Lower leg skin (tissue), 4 donors: ENCODE measurements around the gene AFF1. TPM values are rescaled to one million over a fixed set of nuclear protein-coding genes. Genes with fewer than 3 reads are reported as not detected.

Experiments used
- DNase-seq, 2 donors: peaks; one replicate each; pipeline ENCODE4 v3.0.0-alpha.2; 2019; ENCODE audit warnings: low spot score in 2 of 2
- H3K4me3 ChIP-seq: fragments of 200-600 bp; sonication (generic); 2 replicates; pipeline ENCODE4 v1.5.1; 2017; ENCODE audit warnings: mild to moderate bottlenecking, low read depth; ENCODE audit not compliant: poor library complexity, severe bottlenecking
- CTCF ChIP-seq, 3 donors: fragments of 450-650 bp; IDR thresholded peaks; one replicate each; pipeline ENCODE4 v1.5.1; 2016; ENCODE audit warnings: antibody characterized with exemption in 3 of 3, mild to moderate bottlenecking in 3 of 3, moderate library complexity in 2 of 3
- POLR2A ChIP-seq, 2 donors: fragments of 450-650 bp; IDR thresholded peaks; one replicate each; pipeline ENCODE4 v1.6.1; 2016 to 2017; ENCODE audit warnings: antibody characterized with exemption in 2 of 2, mild to moderate bottlenecking in 1 of 2, moderate library complexity in 1 of 2
- WGBS, 2 donors: methylation state at CpG; one replicate each; pipeline ENCODE4 v1.1.5; 2018; 5-methylcytosine and 5-hydroxymethylcytosine counted together
- intact Hi-C: fragments of 100-400 bp; cut with DNase I; formaldehyde crosslinking; loops from one replicate; pipeline ENCODE4 v1.15.0; 2023; ENCODE audit warnings: low total_unique reads
- total RNA-seq, 4 donors: library from RNA; depleted of rRNA; stranded (reverse); fragments of >200 nt; gene quantifications; one replicate each; pipeline ENCODE4 v1.1.0, GENCODE V29; 2016

The AFF1 gene
- total RNA-seq, 4 donors from 2014 or later, result 58.1 to 107 (median 71.2) TPM

GRCh38 chr4:86961605-86962295, 26.9 kb downstream of the AFF1 start:
- no peak overlapping the region for H3K4me3 ChIP-seq
- TF ChIP-seq CTCF (IDR thresholded peaks at IDR 0.05) (no peak), POLR2A (IDR thresholded peaks at IDR 0.05) (no peak)
- intact Hi-C loops, result no loop called here
- no peak for DNase-seq
- WGBS, 2 donors, result 66 to 70% methylated on average over 9 of the region's 9 CpGs

- H3K4me3 ChIP-seq, result no peak overlapping the region
- no peak for DNase-seq
- TF ChIP-seq POLR2A (IDR thresholded peaks at IDR 0.05), result no peak
- TF ChIP-seq CTCF (IDR thresholded peaks at IDR 0.05), result no peak
- WGBS, 2 donors, result 88 to 95% methylated on average over 2 of the region's 2 CpGs
- intact Hi-C loops, result no loop called here
These were observed 28.9 kb downstream of the AFF1 start for GRCh38 chr4:86963697-86964096.

- 88 to 90% methylated on average over 3 of the region's 3 CpGs for WGBS, 2 donors
- H3K4me3 ChIP-seq, result no peak overlapping the region
- TF ChIP-seq POLR2A (IDR thresholded peaks at IDR 0.05) (no peak), CTCF (IDR thresholded peaks at IDR 0.05) (no peak)
- no peak for DNase-seq
- intact Hi-C loops, result no loop called here
These were observed 30.5 kb downstream of the AFF1 start for GRCh38 chr4:86965019-86965976.

GRCh38 chr4:86967073-86967472, 32.3 kb downstream of the AFF1 start:
- no peak overlapping the region for H3K4me3 ChIP-seq
- WGBS, 2 donors, result 72 to 76% methylated on average over 2 of the region's 2 CpGs
- no peak for TF ChIP-seq CTCF (IDR thresholded peaks at IDR 0.05)
- TF ChIP-seq POLR2A (IDR thresholded peaks at IDR 0.05), result no peak
- DNase-seq, result no peak
- intact Hi-C loops, result no loop called here

GRCh38 chr4:86967798-86968197, 33.0 kb downstream of the AFF1 start:
- intact Hi-C loops, result no loop called here
- no peak overlapping the region for H3K4me3 ChIP-seq
- no peak for DNase-seq
- TF ChIP-seq POLR2A (IDR thresholded peaks at IDR 0.05), result no peak
- no peak for TF ChIP-seq CTCF (IDR thresholded peaks at IDR 0.05)
- 54 to 71% methylated on average over 2 of the region's 2 CpGs for WGBS, 2 donors
